Activated effector memory CD4-positive, alpha-beta T cell treated with Interleukin-2 at 50 U/mL for 16 hours (primary cell): Measurements from ENCODE around the gene HID1.
A peak's percentile ranks its signal among the peaks of the same experiment; 100 is the strongest.

Source experiments
- DNase-seq: peaks from one replicate; pipeline ENCODE4 v3.0.0-alpha.2; 2020

Gene HID1

GRCh38 chr17:74964988-74965622, 7.5 kb downstream of the HID1 start:
- no peak for DNase-seq

GRCh38 chr17:74964246-74964761, 8.3 kb downstream of the HID1 start:
- DNase-seq = no peak

GRCh38 chr17:74963656-74964055, 8.9 kb downstream of the HID1 start:
- no peak for DNase-seq

- no peak for DNase-seq
Observed at GRCh38 chr17:74962622-74963394, 9.8 kb downstream of the HID1 start.

- peak; percentile 70 for DNase-seq
Observed at GRCh38 chr17:74961657-74962350, 10.8 kb downstream of the HID1 start.

DNA sequence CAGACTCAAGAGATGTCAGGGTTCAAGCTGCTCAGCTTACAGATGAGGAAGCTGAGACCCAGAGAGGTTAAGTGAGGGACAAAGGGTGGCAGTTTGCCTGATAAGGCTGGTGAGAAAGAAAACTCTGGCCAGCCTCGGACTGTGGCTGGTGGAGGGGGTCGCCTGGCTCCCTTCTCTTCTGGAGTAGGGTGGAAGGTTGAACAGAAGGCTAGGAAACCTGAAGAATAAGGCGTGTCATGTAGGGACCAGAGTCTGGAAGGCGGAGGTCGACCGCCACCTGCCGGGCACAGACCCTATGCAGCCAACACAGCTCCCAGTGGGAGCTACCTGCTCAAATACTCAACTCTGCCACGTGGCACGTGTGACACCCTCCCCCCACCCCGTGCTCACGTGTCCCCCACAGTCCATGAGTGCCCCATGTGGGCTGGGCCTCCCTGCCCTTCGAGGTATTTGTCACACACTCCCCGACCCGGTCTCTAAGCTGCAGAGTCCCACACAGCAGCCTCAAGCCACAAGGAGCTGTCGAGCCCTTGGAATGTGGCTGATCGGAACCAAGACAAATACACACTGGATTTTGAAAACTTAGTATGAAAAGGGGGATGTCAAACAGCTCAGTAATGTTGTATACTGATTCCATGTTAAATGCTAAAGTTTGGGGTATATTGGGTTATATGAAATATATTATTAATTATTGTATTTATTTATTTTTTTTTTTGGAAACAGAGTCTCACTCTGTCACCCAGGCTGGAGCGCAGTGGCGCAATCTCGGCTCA, 11.8 kb downstream of the HID1 start:
- peak; percentile 18 for DNase-seq

- DNase-seq = no peak
Observed at GRCh38 chr17:74959826-74960515, 12.6 kb downstream of the HID1 start.

- peak; percentile 62 for DNase-seq
Observed at GRCh38 chr17:74957935-74958740, 14.4 kb downstream of the HID1 start.

DNA sequence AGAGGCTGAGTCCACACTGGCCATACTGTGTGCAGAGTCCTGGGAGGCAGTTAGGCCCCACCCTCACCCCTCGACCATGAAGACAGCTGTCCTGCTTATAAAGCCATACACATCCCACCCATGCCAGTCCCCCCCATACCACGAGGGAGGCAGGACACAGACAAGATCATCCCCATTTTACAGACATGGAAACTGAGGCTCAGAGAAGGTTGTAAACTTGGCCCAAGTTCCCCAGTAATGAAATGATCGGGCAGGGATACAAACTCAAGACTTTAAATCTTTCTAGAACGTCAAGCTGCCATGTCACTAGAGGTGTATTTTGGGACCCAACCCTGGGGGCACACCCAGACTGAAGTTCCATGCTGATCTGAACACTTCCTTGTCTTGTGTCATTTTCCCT, 16.5 kb downstream of the HID1 start:
- no peak for DNase-seq

DNA sequence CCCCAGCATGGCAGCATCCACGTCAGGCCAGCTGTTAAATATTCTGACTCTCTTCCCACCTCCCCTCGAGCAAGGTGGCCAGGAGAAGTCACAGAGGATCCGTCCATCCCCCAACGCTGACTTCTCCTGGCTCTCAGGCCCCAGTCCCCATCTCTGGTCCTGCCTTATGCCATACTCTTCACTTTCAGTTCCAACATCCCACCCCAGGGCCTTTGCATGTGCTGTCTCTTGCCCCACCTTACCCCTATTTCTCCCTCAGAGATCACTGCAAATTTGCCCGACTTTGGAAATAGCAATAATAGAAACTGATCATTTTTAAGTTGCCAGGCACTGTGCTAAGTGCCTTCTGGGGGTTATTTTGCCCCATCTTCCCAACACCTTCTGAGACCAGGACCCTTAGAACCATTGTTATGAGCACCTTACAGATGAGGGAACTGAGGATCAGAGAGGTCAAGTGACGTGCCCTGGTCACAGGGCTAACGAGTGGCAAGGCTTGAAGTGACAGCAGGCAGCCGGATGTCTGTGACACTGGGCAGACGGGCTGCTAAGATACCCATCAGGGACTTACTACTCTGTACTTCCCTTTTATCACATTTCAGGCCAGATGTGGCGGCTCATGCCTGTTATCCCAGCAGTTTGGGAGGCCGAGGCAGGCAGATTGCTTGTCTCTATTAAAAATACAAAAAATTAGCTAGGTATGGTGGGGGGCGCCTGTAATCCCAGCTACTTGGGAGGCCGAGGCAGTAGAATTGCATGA, 17.7 kb downstream of the HID1 start:
- DNase-seq = no peak

- DNase-seq = no peak
Observed at GRCh38 chr17:74954115-74954514, 18.4 kb downstream of the HID1 start.

GRCh38 chr17:74953134-74953687, 19.3 kb downstream of the HID1 start:
- DNase-seq = no peak

- DNase-seq = no peak
Observed at GRCh38 chr17:74952431-74953133, 20.0 kb downstream of the HID1 start.

DNA sequence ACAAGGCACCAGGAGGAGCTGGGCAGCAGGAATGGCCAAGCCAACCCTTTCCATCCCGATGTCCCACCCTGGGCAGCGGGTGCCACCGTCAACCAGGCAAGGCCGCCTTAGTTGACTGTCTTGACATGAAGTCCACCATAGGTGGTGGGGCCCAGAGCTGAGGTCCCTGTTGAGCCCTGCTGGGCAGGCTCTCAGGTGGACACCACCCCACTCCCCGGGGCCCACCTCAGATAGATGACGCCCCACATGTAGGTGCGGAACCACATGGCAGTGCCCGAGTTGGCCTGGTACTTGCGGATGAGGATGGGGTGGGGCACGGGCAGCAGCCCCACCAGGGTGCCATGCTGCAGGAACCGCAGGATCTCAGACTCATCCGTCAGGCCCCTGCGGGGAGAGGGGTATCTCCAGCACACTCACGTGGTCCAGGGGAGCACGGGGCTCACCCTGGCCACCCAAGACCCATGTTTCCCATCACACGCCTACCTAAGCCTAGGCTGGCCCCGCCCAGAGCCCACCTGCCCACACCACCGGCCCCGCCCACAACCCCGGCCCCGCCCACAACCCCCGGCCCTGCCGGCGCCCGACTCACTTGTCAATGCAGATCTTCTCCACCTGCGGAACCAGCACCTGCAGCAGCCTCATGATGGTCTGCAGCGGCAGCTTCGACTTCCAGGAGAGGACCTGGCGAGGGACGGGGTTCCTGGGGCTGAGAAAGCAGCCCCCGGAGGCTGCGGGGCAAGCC, 20.7 kb downstream of the HID1 start:
- DNase-seq = no peak

DNA sequence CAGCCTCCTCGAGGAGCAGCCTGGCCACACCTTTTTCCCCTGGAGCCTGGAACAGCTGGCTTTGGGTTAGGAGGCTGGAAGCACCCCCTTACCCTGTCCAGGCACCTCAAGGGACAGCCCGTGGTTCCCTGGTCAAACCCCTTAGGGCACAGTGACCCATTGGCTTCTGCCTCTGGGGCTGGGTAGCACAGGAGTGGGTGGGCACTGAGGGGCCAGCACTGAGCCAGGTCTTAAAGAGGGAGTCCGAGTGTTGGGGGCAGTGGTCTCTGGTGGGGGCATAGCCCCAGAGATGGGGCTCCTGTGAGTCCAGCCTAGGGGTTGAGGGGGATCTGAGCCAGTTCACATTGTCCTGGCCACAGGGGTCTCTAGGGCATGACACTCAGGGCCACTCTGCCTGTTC, 21.5 kb downstream of the HID1 start:
- no peak for DNase-seq

- no peak for DNase-seq
Observed at GRCh38 chr17:74950207-74950606, 22.4 kb downstream of the HID1 start.

GRCh38 chr17:74949455-74950115, 23.0 kb downstream of the HID1 start:
- DNase-seq = no peak

GRCh38 chr17:74947041-74947754, 25.4 kb downstream of the HID1 start:
- no peak for DNase-seq
